GM10266 (cell line): Measurements from ENCODE around the gene HDGFL3.

ENCODE experiments used
- DNase-seq: peaks from one replicate; pipeline ENCODE4 v3.0.0; 2012; ENCODE audit errors: extremely low spot score
- CTCF ChIP-seq: IDR thresholded peaks from 2 replicates; pipeline ENCODE4 v1.5.1; 2012; ENCODE audit warnings: mild to moderate bottlenecking, low read depth; ENCODE audit not compliant: control insufficient read depth, insufficient read depth; ENCODE audit errors: missing control alignments

The HDGFL3 gene

GRCh38 chr15:83219026-83219425, 11.4 kb upstream of the HDGFL3 start:
- TF ChIP-seq CTCF, result no peak
- no peak for DNase-seq

- DNase-seq, result no peak
- no peak for TF ChIP-seq CTCF
Measured at GRCh38 chr15:83215306-83215705, 7.7 kb upstream of the HDGFL3 start.

GRCh38 chr15:83210619-83211018, 3.0 kb upstream of the HDGFL3 start:
- DNase-seq, result no peak
- no peak for TF ChIP-seq CTCF

- no peak for DNase-seq
- no peak for TF ChIP-seq CTCF
Measured at GRCh38 chr15:83209333-83209732, 1.7 kb upstream of the HDGFL3 start.

- no peak for DNase-seq
- TF ChIP-seq CTCF, result no peak
Measured at GRCh38 chr15:83208367-83208661, 691 bp upstream of the HDGFL3 start.

GRCh38 chr15:83207009-83207659, 489 bp downstream of the HDGFL3 start:
- peak; percentile 8 for TF ChIP-seq CTCF
- DNase-seq, result peak; percentile 64

- DNase-seq, result peak; percentile 32
- TF ChIP-seq CTCF, result no peak
Measured at GRCh38 chr15:83206526-83207008, 1.1 kb downstream of the HDGFL3 start.
